ENCODE results near the gene C2orf49.

DNA sequence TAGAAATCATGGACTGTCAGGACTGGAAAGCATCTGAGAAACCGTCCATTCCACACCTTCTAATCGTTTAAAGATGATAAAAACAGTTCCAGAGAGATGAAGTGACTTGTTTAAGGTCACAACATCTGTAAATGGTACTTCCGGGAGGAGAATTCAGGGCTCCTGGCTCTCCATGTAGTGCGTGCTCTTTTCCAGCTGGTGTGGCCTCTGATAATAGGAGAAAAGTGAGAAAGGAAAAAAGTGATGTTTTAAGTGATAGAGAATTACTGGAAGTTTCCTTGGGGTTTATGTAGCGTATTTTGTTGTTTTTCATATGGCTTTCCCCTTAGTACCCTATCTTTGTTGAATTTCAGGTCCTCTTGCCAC, 663 bp downstream of the C2orf49 start:
- TF ChIP-seq YY1 (IDR thresholded peaks at IDR 0.05; ENCODE audit: extremely low read depth, insufficient replicate concordance, low read depth, low read length) (no peak), POLR2A (IDR thresholded peaks at IDR 0.05; ENCODE audit: borderline replicate concordance, extremely low read depth, insufficient read depth, insufficient read length) (no peak), SRF (IDR thresholded peaks at IDR 0.05; ENCODE audit: low read depth) (no peak), POLR2AphosphoS5 (IDR thresholded peaks at IDR 0.05; ENCODE audit: low read depth, low read length) (no peak), JUND (IDR thresholded peaks at IDR 0.05) (no peak), EZH2 (IDR thresholded peaks at IDR 0.05) (no peak), SP1 (IDR thresholded peaks at IDR 0.05; ENCODE audit: low read depth) (no peak)
- TF ChIP-seq, protein P1, sequence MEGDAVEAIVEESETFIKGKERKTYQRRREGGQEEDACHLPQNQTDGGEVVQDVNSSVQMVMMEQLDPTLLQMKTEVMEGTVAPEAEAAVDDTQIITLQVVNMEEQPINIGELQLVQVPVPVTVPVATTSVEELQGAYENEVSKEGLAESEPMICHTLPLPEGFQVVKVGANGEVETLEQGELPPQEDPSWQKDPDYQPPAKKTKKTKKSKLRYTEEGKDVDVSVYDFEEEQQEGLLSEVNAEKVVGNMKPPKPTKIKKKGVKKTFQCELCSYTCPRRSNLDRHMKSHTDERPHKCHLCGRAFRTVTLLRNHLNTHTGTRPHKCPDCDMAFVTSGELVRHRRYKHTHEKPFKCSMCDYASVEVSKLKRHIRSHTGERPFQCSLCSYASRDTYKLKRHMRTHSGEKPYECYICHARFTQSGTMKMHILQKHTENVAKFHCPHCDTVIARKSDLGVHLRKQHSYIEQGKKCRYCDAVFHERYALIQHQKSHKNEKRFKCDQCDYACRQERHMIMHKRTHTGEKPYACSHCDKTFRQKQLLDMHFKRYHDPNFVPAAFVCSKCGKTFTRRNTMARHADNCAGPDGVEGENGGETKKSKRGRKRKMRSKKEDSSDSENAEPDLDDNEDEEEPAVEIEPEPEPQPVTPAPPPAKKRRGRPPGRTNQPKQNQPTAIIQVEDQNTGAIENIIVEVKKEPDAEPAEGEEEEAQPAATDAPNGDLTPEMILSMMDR (IDR thresholded peaks at IDR 0.05 in 2 of 3, conservative IDR thresholded peaks at IDR 0.05 in 1 of 3; ENCODE audit: borderline replicate concordance in 1 of 3, insufficient read depth in 1 of 3, low read depth in 2 of 3, low read length in 2 of 3) = no peak
- TF ChIP-seq, protein P2, sequence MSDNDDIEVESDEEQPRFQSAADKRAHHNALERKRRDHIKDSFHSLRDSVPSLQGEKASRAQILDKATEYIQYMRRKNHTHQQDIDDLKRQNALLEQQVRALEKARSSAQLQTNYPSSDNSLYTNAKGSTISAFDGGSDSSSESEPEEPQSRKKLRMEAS (IDR thresholded peaks at IDR 0.05) = no peak
